Measurements from ENCODE around the gene KRT74.

Gene KRT74

GRCh38 chr12:52573743-52574142, at the start of gene KRT74:
TSS of gene KRT74 (minus strand) at chr12:52573843. CDS start at chr12:52573777, 66 bp downstream.
- TF ChIP-seq CTCF (IDR thresholded peaks at IDR 0.05; ENCODE audit: low read depth, low read length) = no peak
- Histone ChIP-seq H3K36me3 (no peaks in the 10 kb centered on the region), H3K4me3 (ENCODE audit: low read depth, low read length) (no peak within 1 kb of the TSS), H3K9me3 (ENCODE audit: severe bottlenecking) (no peaks in the 10 kb centered on the region), H3K27ac (no peak within 1 kb of the TSS), H3K27me3 (ENCODE audit: insufficient read depth, low read depth, severe bottlenecking) (peaks cover 91% of the 10 kb centered on the region)
- no peak for DNase-seq

GRCh38 chr12:52622349-52622748, 48.7 kb upstream of the KRT74 start:
- DNase-seq = no peak

GRCh38 chr12:52618866-52619265, 45.2 kb upstream of the KRT74 start:
- no peak for DNase-seq
- no peaks in the 10 kb centered on the region for H3K9me3 ChIP-seq (ENCODE audit: severe bottlenecking)
- H3K27me3 ChIP-seq (ENCODE audit: insufficient read depth, low read depth, severe bottlenecking) = peaks cover 78% of the 10 kb centered on the region
- TF ChIP-seq CTCF (IDR thresholded peaks at IDR 0.05; ENCODE audit: low read depth, low read length) = no peak
- no peak overlapping the region for H3K27ac ChIP-seq
- no peak overlapping the region for H3K4me3 ChIP-seq (ENCODE audit: low read depth, low read length)
- H3K36me3 ChIP-seq = no peaks in the 10 kb centered on the region

More at GRCh38 chr12:52622349-52622748, 48.7 kb upstream of the KRT74 start:
- Histone ChIP-seq H3K27ac (no peak overlapping the region), H3K9me3 (ENCODE audit: severe bottlenecking) (no peaks in the 10 kb centered on the region), H3K4me3 (ENCODE audit: low read depth, low read length) (no peak overlapping the region), H3K27me3 (ENCODE audit: insufficient read depth, low read depth, severe bottlenecking) (peaks cover 67% of the 10 kb centered on the region), H3K36me3 (no peaks in the 10 kb centered on the region)
- no peak for TF ChIP-seq CTCF (IDR thresholded peaks at IDR 0.05; ENCODE audit: low read depth, low read length)

- Histone ChIP-seq H3K27ac (no peak within 1 kb of the TSS), H3K27me3 (ENCODE audit: insufficient read depth, low read depth, severe bottlenecking) (peaks cover 83% of the 10 kb centered on the region), H3K4me3 (ENCODE audit: low read depth, low read length) (no peak within 1 kb of the TSS), H3K36me3 (no peaks in the 10 kb centered on the region), H3K9me3 (ENCODE audit: severe bottlenecking) (no peaks in the 10 kb centered on the region)
- DNase-seq = no peak
- TF ChIP-seq CTCF (IDR thresholded peaks at IDR 0.05; ENCODE audit: low read depth, low read length) = no peak
These were observed 44.6 kb upstream of the KRT74 start, which contains the start of gene KRT73 for GRCh38 chr12:52618216-52618615. TSS of gene KRT73 (minus strand) at chr12:52618559. CDS start at chr12:52618524, 35 bp downstream.

GRCh38 chr12:52617403-52617785, 43.8 kb upstream of the KRT74 start:
- no peak for TF ChIP-seq CTCF (IDR thresholded peaks at IDR 0.05; ENCODE audit: low read depth, low read length)
- Histone ChIP-seq H3K4me3 (ENCODE audit: low read depth, low read length) (no peak overlapping the region), H3K27ac (no peak overlapping the region), H3K9me3 (ENCODE audit: severe bottlenecking) (no peaks in the 10 kb centered on the region), H3K36me3 (no peaks in the 10 kb centered on the region), H3K27me3 (ENCODE audit: insufficient read depth, low read depth, severe bottlenecking) (peaks cover 82% of the 10 kb centered on the region)
- DNase-seq = no peak

GRCh38 chr12:52616680-52617402, 43.2 kb upstream of the KRT74 start:
- no peak overlapping the region for H3K27ac ChIP-seq
- H3K9me3 ChIP-seq (ENCODE audit: severe bottlenecking) = no peaks in the 10 kb centered on the region
- no peak for TF ChIP-seq CTCF (IDR thresholded peaks at IDR 0.05; ENCODE audit: low read depth, low read length)
- DNase-seq = no peak
- no peaks in the 10 kb centered on the region for H3K36me3 ChIP-seq
- H3K27me3 ChIP-seq (ENCODE audit: insufficient read depth, low read depth, severe bottlenecking) = peaks cover 85% of the 10 kb centered on the region
- no peak overlapping the region for H3K4me3 ChIP-seq (ENCODE audit: low read depth, low read length)

Measured in WERI-Rb-1 (cell line).